NCI-H524 (cell line): ENCODE results near the gene GABBR2.
"Not testable (repeated sequence)": the region's sequence is repeated elsewhere in the genome, so short reads cannot be mapped to it uniquely, and the experiment has no call there.

Experiments
- DNase-seq, 2 experiments: peaks; one replicate each; lab custom pipeline; 2025; lab: John Stamatoyannopoulos, UW

Gene GABBR2

DNA sequence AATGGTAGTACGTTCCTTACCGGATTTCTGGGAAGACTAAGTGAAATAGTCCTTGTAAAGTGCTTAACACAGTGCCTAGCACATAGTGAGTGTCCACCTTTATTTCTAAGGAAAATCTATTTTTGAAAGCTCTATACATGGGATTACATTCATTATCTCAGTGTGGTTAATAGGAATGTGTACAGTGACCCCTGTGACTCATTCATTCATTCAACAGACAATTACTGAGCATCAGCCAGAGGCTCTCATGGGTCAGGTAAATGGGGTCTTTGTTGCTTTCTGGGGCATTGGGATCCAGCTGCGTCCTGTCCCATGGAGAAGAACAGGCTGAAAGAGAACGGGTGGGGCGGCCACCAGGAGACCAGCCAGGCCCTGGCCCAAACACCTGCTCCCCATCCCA is 227.1 kb downstream of the GABBR2 start:
- no peak for DNase-seq

- DNase-seq: no peak
Measured at GRCh38 chr9:98479967-98480847, 228.5 kb downstream of the GABBR2 start.

DNA sequence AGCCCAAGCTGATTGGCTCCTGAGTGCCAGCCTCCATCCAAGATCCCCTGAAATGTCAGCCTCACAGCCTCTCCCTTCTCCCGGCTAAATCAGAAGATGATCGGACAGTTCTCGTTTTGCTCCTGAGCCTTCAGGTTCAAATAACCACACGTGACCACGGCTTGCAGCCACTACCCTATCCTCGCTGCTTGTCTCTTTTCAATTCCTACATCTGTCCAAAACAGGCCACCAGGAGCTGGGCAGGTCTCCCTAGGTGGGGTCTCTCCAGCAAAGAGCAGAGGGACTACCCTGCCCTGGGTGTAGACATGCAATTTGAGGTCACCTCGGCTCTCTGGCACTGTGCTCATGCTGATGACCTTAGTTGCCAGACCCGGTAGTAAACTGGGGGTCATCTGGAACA is 229.3 kb downstream of the GABBR2 start:
- no peak for DNase-seq

DNA sequence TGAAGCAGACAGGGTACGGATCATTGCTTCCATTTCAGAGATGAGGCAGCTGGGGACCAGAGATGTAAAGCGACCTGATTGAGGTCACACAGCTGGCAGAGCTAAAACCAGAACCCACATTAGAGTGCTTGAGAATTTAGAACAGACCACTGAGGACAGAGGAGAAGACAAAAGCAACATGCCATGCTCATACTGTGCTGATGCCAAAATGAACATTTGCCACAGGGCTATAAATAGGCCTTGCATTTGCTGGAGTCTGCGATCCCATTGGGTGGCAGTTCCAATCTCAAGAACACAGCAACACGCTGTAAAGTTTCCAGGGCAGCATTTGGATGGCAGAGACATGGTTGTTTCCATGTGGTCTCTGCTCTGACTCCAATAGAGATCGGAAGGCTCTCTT is 230.9 kb downstream of the GABBR2 start:
- no peak for DNase-seq

GRCh38 chr9:98472216-98472615 is 236.5 kb downstream of the GABBR2 start:
- DNase-seq: no peak

GRCh38 chr9:98471185-98471584 is 237.6 kb downstream of the GABBR2 start:
- DNase-seq: no peak

- no peak for DNase-seq
Measured at GRCh38 chr9:98468567-98469239, 240.0 kb downstream of the GABBR2 start.

DNA sequence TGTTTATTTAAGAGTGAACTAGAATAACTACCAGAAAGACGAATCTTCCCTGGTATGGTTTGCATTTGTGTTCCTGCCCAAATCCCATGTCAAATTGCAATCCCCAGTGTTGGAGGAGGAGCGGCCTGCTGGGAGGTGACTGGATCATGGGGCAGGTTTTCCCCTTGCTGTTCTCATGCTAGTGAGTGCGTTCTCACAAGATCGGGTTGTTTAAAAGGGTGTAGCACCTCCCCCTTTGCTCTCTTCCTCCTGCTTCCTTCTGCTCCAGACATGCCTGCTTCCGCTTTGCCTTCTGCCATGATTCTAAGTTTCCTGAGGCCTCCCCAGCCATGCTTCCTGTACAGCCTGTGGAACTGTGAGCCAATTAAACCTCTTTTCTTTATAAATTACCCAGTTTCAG is 242.9 kb downstream of the GABBR2 start:
- DNase-seq: peak; percentile 40 to 73

- DNase-seq: not testable (repeated sequence)
Measured at GRCh38 chr9:98464156-98464690, 244.5 kb downstream of the GABBR2 start.

GRCh38 chr9:98462310-98462709 is 246.4 kb downstream of the GABBR2 start:
- DNase-seq: no peak

DNA sequence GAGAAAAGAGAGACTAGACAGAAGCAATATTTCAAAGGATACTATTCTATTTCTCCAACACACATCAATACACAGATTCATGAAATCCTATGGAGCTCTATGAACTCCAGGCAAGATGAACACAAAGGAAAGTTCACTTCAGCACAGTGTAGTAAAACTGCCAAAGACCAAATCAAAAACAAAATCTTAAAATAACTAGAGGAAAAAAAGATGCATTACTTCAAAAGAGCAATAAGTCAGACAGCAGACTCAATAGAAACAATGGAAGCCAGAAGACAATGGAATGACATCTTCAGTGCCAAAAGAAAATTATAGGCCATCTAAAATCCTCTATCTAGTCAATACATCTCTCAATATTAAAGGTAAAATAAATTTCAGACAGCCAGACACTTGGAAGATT is 248.0 kb downstream of the GABBR2 start:
- DNase-seq: no peak

DNA sequence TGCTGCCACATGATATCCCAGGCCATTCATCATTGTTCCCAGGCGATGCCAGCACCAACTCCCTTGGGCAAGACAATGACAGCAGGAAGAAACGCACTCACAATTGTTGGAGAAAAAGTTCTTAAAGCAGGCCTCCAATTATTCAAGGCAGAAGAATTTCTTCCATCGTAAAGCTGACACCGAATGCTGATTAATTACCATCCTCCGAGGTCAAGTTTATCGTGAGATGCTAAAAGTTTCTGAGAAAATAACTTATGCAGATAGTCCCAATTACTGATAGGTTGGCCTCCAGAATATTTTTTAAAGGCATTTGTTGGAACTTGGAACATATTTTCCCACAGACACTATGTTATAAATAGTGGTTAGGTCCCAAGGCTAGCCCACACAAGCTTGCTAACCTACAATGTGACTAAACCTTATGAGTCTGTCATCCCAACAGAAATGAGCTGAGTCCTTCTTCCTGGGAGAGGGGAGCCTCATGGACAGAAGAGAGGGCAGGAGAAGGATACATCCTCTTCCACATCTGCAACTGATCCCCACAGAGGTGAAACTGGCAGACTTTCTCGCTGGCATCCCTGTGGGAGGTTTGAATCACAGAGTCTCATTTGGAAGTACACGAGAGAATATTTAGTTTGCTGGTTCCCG is 250.9 kb downstream of the GABBR2 start:
- no peak for DNase-seq

- no peak for DNase-seq
Measured at GRCh38 chr9:98456156-98456613, 252.6 kb downstream of the GABBR2 start.

- DNase-seq: no peak
Measured at GRCh38 chr9:98455256-98456155, 253.2 kb downstream of the GABBR2 start.

DNA sequence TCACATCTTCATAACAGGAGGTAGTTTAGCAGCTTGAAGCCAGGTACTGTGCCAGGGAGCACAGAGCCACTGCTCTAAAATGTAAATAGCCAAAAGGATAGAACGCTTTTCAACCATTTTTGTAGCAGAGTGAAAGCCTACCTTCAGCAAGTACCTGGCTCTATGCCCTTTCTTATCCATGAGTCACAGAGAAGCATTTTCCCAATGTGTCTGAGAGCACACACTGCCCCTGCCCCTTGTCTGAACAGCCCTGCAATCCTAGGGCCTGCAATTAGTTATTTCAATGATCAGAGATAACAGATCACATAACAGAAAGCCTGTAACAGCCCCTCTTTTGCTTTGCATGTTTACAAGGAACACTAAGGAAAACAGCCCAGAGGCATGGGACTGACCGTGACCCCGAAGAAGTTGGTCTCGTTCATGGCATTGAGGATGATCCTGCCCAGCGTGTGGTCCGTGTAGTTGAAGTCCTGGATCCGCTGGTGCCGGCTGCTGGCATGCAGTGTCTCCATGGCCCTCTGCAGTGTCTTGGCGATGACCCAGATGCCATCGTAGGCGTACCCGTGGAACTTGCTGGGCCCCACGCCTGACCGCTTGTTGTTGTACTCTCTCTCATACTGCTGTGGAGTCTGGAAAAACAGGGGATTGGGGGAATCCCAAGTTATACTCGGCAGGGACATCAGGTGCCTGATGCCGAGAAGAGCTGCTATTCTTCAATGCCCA is 255.0 kb downstream of the GABBR2 start:
- no peak for DNase-seq

- DNase-seq: no peak
Measured at GRCh38 chr9:98451576-98451975, 257.2 kb downstream of the GABBR2 start.

DNA sequence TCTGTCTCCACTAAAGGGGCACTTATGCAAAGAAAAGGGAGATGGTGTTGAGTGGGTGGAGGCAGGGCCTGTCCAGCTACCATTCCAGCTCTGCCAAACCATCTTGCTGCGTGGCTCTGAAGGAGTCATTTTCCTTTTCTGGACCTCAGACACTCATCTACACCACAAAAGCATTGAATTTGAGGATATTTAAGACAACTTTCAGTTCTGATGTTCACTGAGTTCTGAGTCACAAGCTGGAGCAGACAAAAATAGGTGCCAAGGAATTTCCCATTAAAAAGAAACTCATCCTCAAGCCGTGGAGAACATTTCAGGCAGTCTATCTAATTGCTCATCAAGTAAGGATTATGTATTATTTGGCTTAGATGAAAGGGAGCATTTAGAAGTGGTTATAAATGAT is 258.2 kb downstream of the GABBR2 start:
- no peak for DNase-seq

DNA sequence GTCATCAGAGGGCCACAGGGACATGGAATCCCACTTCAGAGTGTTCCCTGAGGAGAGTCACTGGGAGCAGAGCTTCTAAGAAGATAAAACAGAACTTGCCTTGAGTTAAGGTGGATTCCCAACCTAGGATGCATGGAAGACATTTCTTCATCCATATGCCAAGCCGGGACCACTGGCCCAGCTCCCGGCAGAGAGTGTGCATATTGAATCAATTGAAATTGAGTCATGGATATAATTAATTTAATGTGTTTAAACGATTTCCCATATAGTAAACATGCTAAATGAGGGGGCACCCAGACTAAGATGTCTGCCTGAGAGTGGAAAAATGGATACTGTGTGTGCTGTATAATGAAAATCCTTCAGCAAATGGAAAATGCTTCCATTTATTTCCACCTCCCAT is 258.9 kb downstream of the GABBR2 start:
- no peak for DNase-seq

DNA sequence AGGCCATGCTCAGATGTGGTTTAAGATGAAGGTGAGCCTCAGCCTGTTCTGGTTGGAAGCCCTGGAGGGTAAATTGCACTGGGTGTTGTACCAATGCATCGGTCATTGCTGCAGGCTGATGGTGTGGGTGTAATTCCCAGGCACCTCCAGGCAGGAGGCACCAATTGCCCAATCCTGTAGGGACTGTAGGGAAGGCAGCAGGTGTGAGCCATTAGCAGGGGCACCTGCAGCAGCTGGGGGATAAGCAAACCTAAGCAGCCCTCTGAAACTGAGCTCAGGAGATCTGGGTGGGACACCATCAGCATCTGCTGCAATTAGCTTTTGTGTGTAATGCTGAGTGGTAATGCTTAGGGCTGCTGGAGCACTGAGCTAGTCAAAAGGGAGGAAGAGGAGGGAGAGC is 263.2 kb downstream of the GABBR2 start:
- peak; percentile 82 to 90 for DNase-seq

GRCh38 chr9:98444601-98445000 is 264.1 kb downstream of the GABBR2 start:
- DNase-seq: no peak

- no peak for DNase-seq
Measured at GRCh38 chr9:98442541-98442940, 266.2 kb downstream of the GABBR2 start.
